ENCODE results near the gene FBXO34.

FBXO34 gene, protein sequence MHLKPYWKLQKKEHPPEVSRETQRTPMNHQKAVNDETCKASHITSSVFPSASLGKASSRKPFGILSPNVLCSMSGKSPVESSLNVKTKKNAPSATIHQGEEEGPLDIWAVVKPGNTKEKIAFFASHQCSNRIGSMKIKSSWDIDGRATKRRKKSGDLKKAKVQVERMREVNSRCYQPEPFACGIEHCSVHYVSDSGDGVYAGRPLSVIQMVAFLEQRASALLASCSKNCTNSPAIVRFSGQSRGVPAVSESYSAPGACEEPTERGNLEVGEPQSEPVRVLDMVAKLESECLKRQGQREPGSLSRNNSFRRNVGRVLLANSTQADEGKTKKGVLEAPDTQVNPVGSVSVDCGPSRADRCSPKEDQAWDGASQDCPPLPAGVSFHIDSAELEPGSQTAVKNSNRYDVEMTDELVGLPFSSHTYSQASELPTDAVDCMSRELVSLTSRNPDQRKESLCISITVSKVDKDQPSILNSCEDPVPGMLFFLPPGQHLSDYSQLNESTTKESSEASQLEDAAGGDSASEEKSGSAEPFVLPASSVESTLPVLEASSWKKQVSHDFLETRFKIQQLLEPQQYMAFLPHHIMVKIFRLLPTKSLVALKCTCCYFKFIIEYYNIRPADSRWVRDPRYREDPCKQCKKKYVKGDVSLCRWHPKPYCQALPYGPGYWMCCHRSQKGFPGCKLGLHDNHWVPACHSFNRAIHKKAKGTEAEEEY

DNA sequence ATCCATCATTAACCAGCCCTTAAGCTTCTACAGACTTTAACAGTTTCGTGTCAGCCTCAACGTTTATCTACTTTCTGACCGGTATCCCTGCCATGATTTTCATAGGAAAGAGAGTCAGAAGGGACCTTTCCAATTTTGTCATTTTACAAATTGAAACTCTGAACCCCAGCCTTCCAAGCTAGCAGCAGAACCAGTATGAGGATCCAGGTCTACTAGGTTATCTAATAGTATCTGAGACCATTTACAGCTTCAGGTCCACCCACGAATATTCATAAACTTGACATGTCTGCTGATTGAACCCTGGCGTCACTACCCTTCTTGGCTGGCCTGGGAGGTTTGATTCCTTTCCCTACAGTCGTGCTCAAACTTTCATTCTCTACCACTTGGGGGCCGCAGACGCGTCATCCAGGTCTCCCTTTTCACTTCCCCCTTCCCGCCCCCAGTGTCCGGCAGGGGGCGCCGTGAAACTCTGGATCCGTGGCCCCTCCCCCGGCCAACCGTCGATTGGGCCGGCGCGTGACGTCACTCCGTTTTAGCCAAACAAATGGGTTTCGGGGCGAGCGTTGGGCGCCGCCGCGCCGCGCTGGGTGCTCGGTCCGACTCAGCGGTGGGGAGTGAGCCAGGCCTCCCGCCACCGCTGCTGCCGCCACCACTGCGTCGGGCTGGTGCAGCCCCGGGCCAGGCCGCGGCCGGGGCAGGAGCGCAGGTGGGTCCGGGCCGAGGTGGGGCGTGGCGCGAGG lies at the start of gene FBXO34:
Gene FBXO34, plus strand, starts transcription at position 590 of the 740 bp plus-strand sequence. CDS start 78,970 bp downstream, outside the sequence.
- no peaks in the 10 kb centered on the region for H3K9me3 Mint-ChIP-seq
- H3K36me3 Mint-ChIP-seq (ENCODE audit: low read depth), result peaks cover 18% of the 10 kb centered on the region
- peaks cover 7% of the 10 kb centered on the region for H3K27me3 Mint-ChIP-seq (ENCODE audit: low read depth, poor library complexity)

DNA sequence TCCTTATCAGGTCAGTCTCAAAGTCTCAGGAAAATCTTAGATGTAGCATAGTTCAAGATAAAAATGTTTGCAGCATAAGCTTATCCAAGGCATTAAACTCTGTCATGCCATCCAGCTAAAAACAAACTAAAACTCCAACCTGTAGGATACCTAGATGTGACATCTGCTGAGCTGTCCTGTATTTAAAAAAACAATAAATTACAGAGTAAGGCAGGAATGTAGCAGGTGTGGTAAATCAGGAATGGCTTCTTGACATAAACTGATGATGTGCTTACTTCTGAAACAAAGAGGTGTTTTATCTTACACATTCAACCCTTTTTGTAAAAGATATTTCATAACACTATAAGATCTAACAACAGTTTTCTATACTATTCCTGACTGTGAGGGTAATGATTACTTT lies 49.3 kb upstream of the FBXO34 start:
- no peaks in the 10 kb centered on the region for H3K36me3 Mint-ChIP-seq (ENCODE audit: low read depth)
- TF ChIP-seq, protein P1, sequence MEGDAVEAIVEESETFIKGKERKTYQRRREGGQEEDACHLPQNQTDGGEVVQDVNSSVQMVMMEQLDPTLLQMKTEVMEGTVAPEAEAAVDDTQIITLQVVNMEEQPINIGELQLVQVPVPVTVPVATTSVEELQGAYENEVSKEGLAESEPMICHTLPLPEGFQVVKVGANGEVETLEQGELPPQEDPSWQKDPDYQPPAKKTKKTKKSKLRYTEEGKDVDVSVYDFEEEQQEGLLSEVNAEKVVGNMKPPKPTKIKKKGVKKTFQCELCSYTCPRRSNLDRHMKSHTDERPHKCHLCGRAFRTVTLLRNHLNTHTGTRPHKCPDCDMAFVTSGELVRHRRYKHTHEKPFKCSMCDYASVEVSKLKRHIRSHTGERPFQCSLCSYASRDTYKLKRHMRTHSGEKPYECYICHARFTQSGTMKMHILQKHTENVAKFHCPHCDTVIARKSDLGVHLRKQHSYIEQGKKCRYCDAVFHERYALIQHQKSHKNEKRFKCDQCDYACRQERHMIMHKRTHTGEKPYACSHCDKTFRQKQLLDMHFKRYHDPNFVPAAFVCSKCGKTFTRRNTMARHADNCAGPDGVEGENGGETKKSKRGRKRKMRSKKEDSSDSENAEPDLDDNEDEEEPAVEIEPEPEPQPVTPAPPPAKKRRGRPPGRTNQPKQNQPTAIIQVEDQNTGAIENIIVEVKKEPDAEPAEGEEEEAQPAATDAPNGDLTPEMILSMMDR (IDR thresholded peaks at IDR 0.05), result no peak
- no peak overlapping the region for H3K4me3 Mint-ChIP-seq
- H3K27ac Mint-ChIP-seq, result no peak overlapping the region
- no peaks in the 10 kb centered on the region for H3K27me3 Mint-ChIP-seq (ENCODE audit: low read depth, poor library complexity)
- no peaks in the 10 kb centered on the region for H3K4me1 Mint-ChIP-seq
- H3K9me3 Mint-ChIP-seq, result peaks cover 9% of the 10 kb centered on the region
- no peak for DNase-seq

More for the DNA sequence above, at the start of gene FBXO34:
- peaks cover 23% of the 10 kb centered on the region for H3K4me1 Mint-ChIP-seq
- H3K4me3 Mint-ChIP-seq, result peak within 1 kb of the TSS; percentile 91
- DNase-seq, result peak; percentile 100
- TF ChIP-seq, protein P1 (IDR thresholded peaks at IDR 0.05), result peak; percentile 97
- peak within 1 kb of the TSS; percentile 95 for H3K27ac Mint-ChIP-seq

DNA sequence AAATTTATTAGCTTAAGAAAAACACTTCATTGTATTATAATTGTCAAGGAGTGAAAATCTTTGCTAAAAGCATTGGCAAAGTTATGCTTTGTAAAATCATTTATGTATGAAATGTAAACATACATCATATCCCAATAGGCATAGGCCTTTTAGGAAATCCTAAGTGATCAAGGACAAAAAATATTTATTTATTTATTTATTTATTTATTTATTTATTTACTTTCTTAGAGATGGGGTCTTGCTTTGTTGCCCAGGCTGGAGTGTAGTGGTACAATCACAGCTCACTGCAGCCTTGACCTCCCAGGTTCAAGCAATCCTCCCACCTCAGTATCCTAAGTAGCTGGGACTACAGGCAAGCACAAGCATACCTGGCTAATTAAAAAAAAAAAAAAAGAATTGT lies 47.9 kb upstream of the FBXO34 start:
- H3K4me3 Mint-ChIP-seq, result no peak overlapping the region
- no peak for DNase-seq
- peaks cover 21% of the 10 kb centered on the region for H3K9me3 Mint-ChIP-seq
- H3K27ac Mint-ChIP-seq, result no peak overlapping the region
- no peaks in the 10 kb centered on the region for H3K36me3 Mint-ChIP-seq (ENCODE audit: low read depth)
- H3K4me1 Mint-ChIP-seq, result no peaks in the 10 kb centered on the region
- H3K27me3 Mint-ChIP-seq (ENCODE audit: low read depth, poor library complexity), result no peaks in the 10 kb centered on the region
- TF ChIP-seq, protein P1 (IDR thresholded peaks at IDR 0.05), result no peak

DNA sequence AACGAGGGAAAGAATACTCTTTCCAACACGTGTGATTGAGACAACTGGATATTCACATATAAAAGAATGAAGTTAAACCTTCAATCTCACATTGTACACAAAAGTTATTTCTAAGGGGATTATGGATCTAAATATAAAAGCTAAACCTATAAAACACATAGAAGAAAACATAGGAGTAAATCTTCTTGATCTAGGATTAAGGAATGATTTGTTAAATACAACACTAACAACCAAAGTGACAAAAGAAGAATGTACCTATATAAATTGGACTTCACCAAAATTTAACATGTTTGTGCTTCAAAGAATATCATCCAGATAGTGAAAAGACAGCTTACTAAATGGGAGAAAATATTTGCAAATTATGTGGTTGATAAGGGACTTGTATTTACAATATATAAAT lies 43.0 kb upstream of the FBXO34 start:
- TF ChIP-seq, protein P1 (IDR thresholded peaks at IDR 0.05), result no peak
- H3K27me3 Mint-ChIP-seq (ENCODE audit: low read depth, poor library complexity), result peaks cover 27% of the 10 kb centered on the region
- H3K4me1 Mint-ChIP-seq, result no peaks in the 10 kb centered on the region
- H3K4me3 Mint-ChIP-seq, result no peak overlapping the region
- H3K27ac Mint-ChIP-seq, result no peak overlapping the region
- H3K36me3 Mint-ChIP-seq (ENCODE audit: low read depth), result no peaks in the 10 kb centered on the region
- H3K9me3 Mint-ChIP-seq, result peaks cover 22% of the 10 kb centered on the region
- DNase-seq, result no peak

DNA sequence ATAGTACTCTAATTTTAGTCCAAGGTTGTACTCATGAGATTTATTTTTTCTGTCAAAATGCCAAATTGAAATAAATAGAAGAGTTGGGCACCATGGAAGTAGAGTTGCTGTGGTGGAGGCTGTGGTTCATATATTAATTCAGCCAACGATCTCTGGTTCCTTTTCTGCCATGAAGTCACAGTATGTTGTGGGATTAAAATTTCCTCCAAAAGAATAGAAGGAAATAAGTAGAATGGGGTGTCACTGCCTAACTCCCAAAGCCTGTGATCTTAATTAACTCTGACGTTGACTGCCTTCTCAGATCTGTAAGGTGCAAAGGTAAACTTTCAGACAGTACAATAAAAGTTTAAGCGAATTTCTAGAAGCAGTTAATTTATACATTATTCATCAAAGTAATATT lies 37.6 kb upstream of the FBXO34 start:
- H3K27me3 Mint-ChIP-seq (ENCODE audit: low read depth, poor library complexity), result peaks cover 58% of the 10 kb centered on the region
- DNase-seq, result no peak
- H3K4me3 Mint-ChIP-seq, result no peak overlapping the region
- H3K9me3 Mint-ChIP-seq, result no peaks in the 10 kb centered on the region
- TF ChIP-seq, protein P1 (IDR thresholded peaks at IDR 0.05), result no peak
- H3K4me1 Mint-ChIP-seq, result no peaks in the 10 kb centered on the region
- no peaks in the 10 kb centered on the region for H3K36me3 Mint-ChIP-seq (ENCODE audit: low read depth)
- H3K27ac Mint-ChIP-seq, result no peak overlapping the region
